ENCODE measurements around the gene CHST7.

Gene CHST7

GRCh38 chrX:46573892-46574773 is 568 bp downstream of the CHST7 start:
- Histone ChIP-seq H3K4me3 (ENCODE audit: low read length in 2 of 2) (peak overlapping the region; percentile 65 to 70), H3K9ac (ENCODE audit: low read depth in 1 of 2, low read length in 2 of 2) (peak overlapping the region in 1 of 2 donors; percentile 61), H3K9me3 (ENCODE audit: control insufficient read depth in 2 of 2, low read length in 2 of 2) (no peaks in the 10 kb centered on the region), H3K36me3 (ENCODE audit: control insufficient read depth in 2 of 2, insufficient read depth in 2 of 2, low read length in 2 of 2) (no peaks in the 10 kb centered on the region), H3K27me3 (ENCODE audit: control insufficient read depth in 2 of 2, insufficient read depth in 2 of 2, low read length in 2 of 2) (peaks cover 0 to 2% of the 10 kb centered on the region in 2 donors), H3K4me1 (ENCODE audit: control insufficient read depth in 2 of 2, insufficient read depth in 2 of 2, low read length in 2 of 2) (peaks cover 2 to 7% of the 10 kb centered on the region in 2 donors), H3K27ac (ENCODE audit: low read depth in 2 of 2, low read length in 2 of 2) (peak overlapping the region; percentile 61 to 67)

DNA sequence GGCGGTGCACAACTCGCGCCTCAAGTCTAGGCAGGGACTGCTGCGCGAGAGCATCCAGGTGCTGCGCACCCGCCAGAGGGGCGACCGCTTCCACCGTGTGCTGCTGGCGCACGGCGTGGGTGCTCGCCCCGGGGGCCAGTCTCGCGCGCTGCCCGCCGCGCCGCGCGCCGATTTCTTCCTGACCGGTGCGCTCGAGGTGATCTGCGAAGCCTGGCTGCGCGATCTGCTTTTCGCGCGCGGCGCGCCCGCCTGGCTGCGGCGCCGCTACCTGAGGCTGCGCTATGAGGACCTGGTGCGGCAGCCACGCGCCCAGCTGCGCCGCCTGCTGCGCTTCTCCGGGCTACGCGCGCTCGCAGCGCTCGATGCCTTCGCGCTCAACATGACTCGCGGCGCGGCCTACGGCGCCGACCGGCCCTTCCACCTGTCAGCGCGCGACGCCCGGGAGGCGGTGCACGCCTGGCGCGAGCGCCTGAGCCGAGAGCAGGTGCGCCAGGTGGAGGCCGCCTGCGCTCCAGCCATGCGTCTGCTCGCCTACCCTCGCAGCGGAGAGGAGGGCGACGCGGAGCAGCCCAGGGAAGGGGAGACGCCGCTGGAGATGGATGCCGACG is 1.3 kb downstream of the CHST7 start:
- peak overlapping the region in 1 of 2 donors; percentile 61 for H3K9ac ChIP-seq (ENCODE audit: low read depth in 1 of 2, low read length in 2 of 2)
- no peak overlapping the region for H3K27ac ChIP-seq (ENCODE audit: low read depth in 2 of 2, low read length in 2 of 2)
- no peaks in the 10 kb centered on the region for H3K36me3 ChIP-seq (ENCODE audit: control insufficient read depth in 2 of 2, insufficient read depth in 2 of 2, low read length in 2 of 2)
- peaks cover 2 to 7% of the 10 kb centered on the region in 2 donors for H3K4me1 ChIP-seq (ENCODE audit: control insufficient read depth in 2 of 2, insufficient read depth in 2 of 2, low read length in 2 of 2)
- H3K27me3 ChIP-seq (ENCODE audit: control insufficient read depth in 2 of 2, insufficient read depth in 2 of 2, low read length in 2 of 2) = peaks cover 0 to 2% of the 10 kb centered on the region in 2 donors
- peak overlapping the region; percentile 65 to 70 for H3K4me3 ChIP-seq (ENCODE audit: low read length in 2 of 2)
- H3K9me3 ChIP-seq (ENCODE audit: control insufficient read depth in 2 of 2, low read length in 2 of 2) = no peaks in the 10 kb centered on the region

GRCh38 chrX:46575586-46575985 is 2.0 kb downstream of the CHST7 start:
- Histone ChIP-seq H3K9me3 (ENCODE audit: control insufficient read depth in 2 of 2, low read length in 2 of 2) (no peaks in the 10 kb centered on the region), H3K4me3 (ENCODE audit: low read length in 2 of 2) (peak overlapping the region; percentile 65 to 70), H3K4me1 (ENCODE audit: control insufficient read depth in 2 of 2, insufficient read depth in 2 of 2, low read length in 2 of 2) (peaks cover 2 to 7% of the 10 kb centered on the region in 2 donors), H3K36me3 (ENCODE audit: control insufficient read depth in 2 of 2, insufficient read depth in 2 of 2, low read length in 2 of 2) (no peaks in the 10 kb centered on the region), H3K27me3 (ENCODE audit: control insufficient read depth in 2 of 2, insufficient read depth in 2 of 2, low read length in 2 of 2) (peaks cover 0 to 2% of the 10 kb centered on the region in 2 donors), H3K9ac (ENCODE audit: low read depth in 1 of 2, low read length in 2 of 2) (no peak overlapping the region), H3K27ac (ENCODE audit: low read depth in 2 of 2, low read length in 2 of 2) (no peak overlapping the region)

- peak overlapping the region in 1 of 2 donors; percentile 34 for H3K9ac ChIP-seq (ENCODE audit: low read depth in 1 of 2, low read length in 2 of 2)
- peak overlapping the region in 1 of 2 donors; percentile 70 for H3K4me3 ChIP-seq (ENCODE audit: low read length in 2 of 2)
- peaks cover 0 to 2% of the 10 kb centered on the region in 2 donors for H3K27me3 ChIP-seq (ENCODE audit: control insufficient read depth in 2 of 2, insufficient read depth in 2 of 2, low read length in 2 of 2)
- no peak overlapping the region for H3K27ac ChIP-seq (ENCODE audit: low read depth in 2 of 2, low read length in 2 of 2)
- peaks cover 2 to 7% of the 10 kb centered on the region in 2 donors for H3K4me1 ChIP-seq (ENCODE audit: control insufficient read depth in 2 of 2, insufficient read depth in 2 of 2, low read length in 2 of 2)
- H3K9me3 ChIP-seq (ENCODE audit: control insufficient read depth in 2 of 2, low read length in 2 of 2) = no peaks in the 10 kb centered on the region
- no peaks in the 10 kb centered on the region for H3K36me3 ChIP-seq (ENCODE audit: control insufficient read depth in 2 of 2, insufficient read depth in 2 of 2, low read length in 2 of 2)
Observed at GRCh38 chrX:46575991-46576392, 2.4 kb downstream of the CHST7 start.

- Histone ChIP-seq H3K36me3 (ENCODE audit: control insufficient read depth in 2 of 2, insufficient read depth in 2 of 2, low read length in 2 of 2) (no peaks in the 10 kb centered on the region), H3K27me3 (ENCODE audit: control insufficient read depth in 2 of 2, insufficient read depth in 2 of 2, low read length in 2 of 2) (peaks cover 0 to 2% of the 10 kb centered on the region in 2 donors), H3K9me3 (ENCODE audit: control insufficient read depth in 2 of 2, low read length in 2 of 2) (no peaks in the 10 kb centered on the region), H3K27ac (ENCODE audit: low read depth in 2 of 2, low read length in 2 of 2) (no peak overlapping the region), H3K4me3 (ENCODE audit: low read length in 2 of 2) (no peak overlapping the region), H3K4me1 (ENCODE audit: control insufficient read depth in 2 of 2, insufficient read depth in 2 of 2, low read length in 2 of 2) (peaks cover 2 to 7% of the 10 kb centered on the region in 2 donors), H3K9ac (ENCODE audit: low read depth in 1 of 2, low read length in 2 of 2) (no peak overlapping the region)
Observed at GRCh38 chrX:46576458-46576857, 2.9 kb downstream of the CHST7 start.

- Histone ChIP-seq H3K36me3 (ENCODE audit: control insufficient read depth in 2 of 2, insufficient read depth in 2 of 2, low read length in 2 of 2) (no peaks in the 10 kb centered on the region), H3K9me3 (ENCODE audit: control insufficient read depth in 2 of 2, low read length in 2 of 2) (no peaks in the 10 kb centered on the region), H3K27ac (ENCODE audit: low read depth in 2 of 2, low read length in 2 of 2) (no peak overlapping the region), H3K27me3 (ENCODE audit: control insufficient read depth in 2 of 2, insufficient read depth in 2 of 2, low read length in 2 of 2) (peaks cover 0 to 2% of the 10 kb centered on the region in 2 donors), H3K4me3 (ENCODE audit: low read length in 2 of 2) (no peak overlapping the region), H3K4me1 (ENCODE audit: control insufficient read depth in 2 of 2, insufficient read depth in 2 of 2, low read length in 2 of 2) (peaks cover 2 to 7% of the 10 kb centered on the region in 2 donors), H3K9ac (ENCODE audit: low read depth in 1 of 2, low read length in 2 of 2) (no peak overlapping the region)
Observed at GRCh38 chrX:46577221-46578005, 3.8 kb downstream of the CHST7 start.

- H3K27ac ChIP-seq (ENCODE audit: low read depth in 2 of 2, low read length in 2 of 2) = no peak overlapping the region
- peaks cover 2 to 3% of the 10 kb centered on the region in 2 donors for H3K4me1 ChIP-seq (ENCODE audit: control insufficient read depth in 2 of 2, insufficient read depth in 2 of 2, low read length in 2 of 2)
- H3K27me3 ChIP-seq (ENCODE audit: control insufficient read depth in 2 of 2, insufficient read depth in 2 of 2, low read length in 2 of 2) = peaks cover 0 to 2% of the 10 kb centered on the region in 2 donors
- no peaks in the 10 kb centered on the region for H3K9me3 ChIP-seq (ENCODE audit: control insufficient read depth in 2 of 2, low read length in 2 of 2)
- H3K9ac ChIP-seq (ENCODE audit: low read depth in 1 of 2, low read length in 2 of 2) = no peak overlapping the region
- H3K4me3 ChIP-seq (ENCODE audit: low read length in 2 of 2) = no peak overlapping the region
- no peaks in the 10 kb centered on the region for H3K36me3 ChIP-seq (ENCODE audit: control insufficient read depth in 2 of 2, insufficient read depth in 2 of 2, low read length in 2 of 2)
Observed at GRCh38 chrX:46579250-46579649, 5.7 kb downstream of the CHST7 start.

- no peaks in the 10 kb centered on the region for H3K9me3 ChIP-seq (ENCODE audit: control insufficient read depth in 2 of 2, low read length in 2 of 2)
- no peaks in the 10 kb centered on the region for H3K36me3 ChIP-seq (ENCODE audit: control insufficient read depth in 2 of 2, insufficient read depth in 2 of 2, low read length in 2 of 2)
- H3K4me1 ChIP-seq (ENCODE audit: control insufficient read depth in 2 of 2, insufficient read depth in 2 of 2, low read length in 2 of 2) = no peaks in the 10 kb centered on the region
- H3K9ac ChIP-seq (ENCODE audit: low read depth in 1 of 2, low read length in 2 of 2) = no peak overlapping the region
- no peak overlapping the region for H3K27ac ChIP-seq (ENCODE audit: low read depth in 2 of 2, low read length in 2 of 2)
- H3K4me3 ChIP-seq (ENCODE audit: low read length in 2 of 2) = no peak overlapping the region
- H3K27me3 ChIP-seq (ENCODE audit: control insufficient read depth in 2 of 2, insufficient read depth in 2 of 2, low read length in 2 of 2) = peaks cover 0 to 2% of the 10 kb centered on the region in 2 donors
Observed at GRCh38 chrX:46580613-46581012, 7.0 kb downstream of the CHST7 start.

DNA sequence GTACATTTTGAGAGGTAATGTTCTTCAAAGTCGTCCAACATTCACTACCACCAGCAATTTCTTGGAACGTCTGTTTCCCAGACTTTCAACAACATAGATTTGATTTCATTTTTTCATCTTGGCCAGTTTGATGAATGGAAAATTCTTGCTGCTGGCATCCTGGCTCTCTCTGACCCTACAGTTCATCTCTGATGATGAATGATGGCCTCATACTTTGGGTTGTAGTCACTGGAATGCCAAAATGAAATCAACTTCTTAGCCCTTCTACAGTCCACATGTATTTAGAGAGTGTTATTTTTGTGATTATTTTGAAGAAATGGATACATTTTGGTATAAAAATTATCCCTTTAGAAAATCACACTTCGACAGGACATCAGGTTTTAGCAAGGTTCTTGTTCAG is 8.8 kb downstream of the CHST7 start:
- H3K27ac ChIP-seq (ENCODE audit: low read depth in 2 of 2, low read length in 2 of 2) = no peak overlapping the region
- H3K27me3 ChIP-seq (ENCODE audit: control insufficient read depth in 2 of 2, insufficient read depth in 2 of 2, low read length in 2 of 2) = no peaks in the 10 kb centered on the region
- H3K9ac ChIP-seq (ENCODE audit: low read depth in 1 of 2, low read length in 2 of 2) = no peak overlapping the region
- H3K4me1 ChIP-seq (ENCODE audit: control insufficient read depth in 2 of 2, insufficient read depth in 2 of 2, low read length in 2 of 2) = peaks cover 0 to 2% of the 10 kb centered on the region in 2 donors
- H3K36me3 ChIP-seq (ENCODE audit: control insufficient read depth in 2 of 2, insufficient read depth in 2 of 2, low read length in 2 of 2) = no peaks in the 10 kb centered on the region
- H3K9me3 ChIP-seq (ENCODE audit: control insufficient read depth in 2 of 2, low read length in 2 of 2) = no peaks in the 10 kb centered on the region
- H3K4me3 ChIP-seq (ENCODE audit: low read length in 2 of 2) = no peak overlapping the region
